Left renal cortex interstitium (tissue), 4 donors: Measurements from ENCODE around the gene MAP3K12. TPM values are rescaled to one million over a fixed set of nuclear protein-coding genes. Genes with fewer than 3 reads are reported as not detected.
"Not testable (repeated sequence)": the region's sequence is repeated elsewhere in the genome, so short reads cannot be mapped to it uniquely, and the experiment has no call there.

Source experiments
- DNase-seq, 4 donors: peaks; one replicate each; pipeline ENCODE4 v3.0.0-alpha.2; 2013; ENCODE audit warnings: low read depth in 4 of 4, low spot score in 2 of 4, missing footprints in 1 of 4
- polyA plus RNA-seq, 4 donors: library from polyadenylated mRNA; unstranded; fragments of 120-200 nt; gene quantifications; one replicate each; pipeline ENCODE4 v1.2.1, GENCODE V29; 2013; ENCODE audit not compliant: insufficient read length in 4 of 4

MAP3K12 gene
- polyA plus RNA-seq, 4 donors, result 17.6 to 37.8 (median 28.6) TPM

- DNase-seq, result no peak
Observed at GRCh38 chr12:53493610-53494391, 5.5 kb downstream of the MAP3K12 start.

DNA sequence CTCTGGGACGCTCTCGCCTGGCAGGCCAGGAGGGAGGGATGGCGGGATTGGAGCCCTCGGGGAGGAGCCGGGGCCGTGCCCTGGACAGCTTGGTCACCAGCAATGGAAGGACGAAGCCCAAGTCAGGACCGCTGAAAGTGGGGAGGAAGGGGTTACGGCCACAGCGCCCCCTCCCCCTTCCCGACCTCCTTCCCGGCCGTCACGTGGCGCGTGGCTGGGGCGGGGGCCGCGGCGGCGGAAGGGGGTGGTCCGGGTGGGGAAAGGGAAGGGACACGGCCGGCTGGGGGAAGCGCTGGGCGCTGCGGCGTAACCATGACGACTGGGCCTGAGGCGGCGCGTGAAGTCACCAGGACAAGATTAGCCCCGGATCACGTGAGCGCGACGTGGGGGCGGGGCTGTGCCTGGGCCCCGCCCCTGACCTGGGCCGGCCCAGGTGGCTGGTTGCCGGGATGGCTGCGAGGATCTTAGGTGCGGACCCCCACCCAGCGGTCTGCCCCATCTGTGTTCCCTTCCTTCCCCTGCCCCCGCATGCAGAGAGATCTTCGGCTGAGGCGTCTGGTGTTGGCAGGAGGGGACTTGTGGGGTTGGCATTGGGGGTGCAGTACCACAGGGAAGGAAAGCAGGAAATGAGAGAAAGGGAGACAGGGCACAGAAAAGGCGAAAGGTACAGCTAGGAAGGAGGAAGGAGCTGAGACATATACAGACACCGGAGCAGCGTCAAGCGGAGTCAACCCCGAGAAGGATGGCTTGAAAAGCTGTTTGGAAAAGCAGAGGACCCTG is 6.2 kb downstream of the MAP3K12 start:
- peak; percentile 82 to 93 (median 90) for DNase-seq

GRCh38 chr12:53492188-53492587 is 7.1 kb downstream of the MAP3K12 start:
- DNase-seq, result peak in 1 of 4 donors; percentile 31

DNA sequence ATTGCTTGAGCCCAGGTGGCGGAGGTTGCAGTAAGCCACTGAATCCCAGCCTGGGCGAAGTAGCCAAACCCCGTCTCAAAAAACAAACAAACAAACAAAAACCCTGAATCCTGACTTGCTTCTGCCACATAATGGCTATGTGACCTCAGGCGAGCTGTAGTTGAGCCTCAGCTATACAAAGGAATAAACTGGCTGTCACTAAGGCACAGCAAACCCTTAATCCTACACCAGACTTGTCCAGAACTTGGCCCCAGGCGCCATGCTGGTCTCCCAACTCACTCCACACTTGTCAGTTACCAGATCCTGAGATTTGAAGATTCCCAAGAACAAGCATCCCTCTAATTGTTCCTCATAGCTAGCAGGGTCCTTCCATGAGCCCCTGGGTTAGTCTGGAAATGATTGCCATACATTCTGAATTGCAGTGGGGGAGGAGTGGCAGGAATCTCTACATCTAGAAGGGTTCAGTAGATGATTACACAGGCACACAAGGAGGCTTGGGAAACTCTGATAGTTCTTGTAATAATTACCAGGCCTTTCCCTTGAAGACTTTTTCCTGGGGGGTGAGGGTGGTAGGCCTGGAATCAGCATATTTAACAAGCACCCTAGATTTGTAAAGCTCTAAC is 9.9 kb downstream of the MAP3K12 start:
- DNase-seq, result peak in 1 of 4 donors; percentile 32

- DNase-seq, result no peak
Observed at GRCh38 chr12:53486736-53487487, 12.3 kb downstream of the MAP3K12 start.

GRCh38 chr12:53485955-53486735 is 13.1 kb downstream of the MAP3K12 start:
- no peak for DNase-seq

GRCh38 chr12:53484686-53485575 is 14.3 kb downstream of the MAP3K12 start:
- DNase-seq, result no peak

- no peak for DNase-seq
Observed at GRCh38 chr12:53483979-53484377, 15.3 kb downstream of the MAP3K12 start.

- no peak for DNase-seq
Observed at GRCh38 chr12:53483225-53483978, 15.9 kb downstream of the MAP3K12 start.

DNA sequence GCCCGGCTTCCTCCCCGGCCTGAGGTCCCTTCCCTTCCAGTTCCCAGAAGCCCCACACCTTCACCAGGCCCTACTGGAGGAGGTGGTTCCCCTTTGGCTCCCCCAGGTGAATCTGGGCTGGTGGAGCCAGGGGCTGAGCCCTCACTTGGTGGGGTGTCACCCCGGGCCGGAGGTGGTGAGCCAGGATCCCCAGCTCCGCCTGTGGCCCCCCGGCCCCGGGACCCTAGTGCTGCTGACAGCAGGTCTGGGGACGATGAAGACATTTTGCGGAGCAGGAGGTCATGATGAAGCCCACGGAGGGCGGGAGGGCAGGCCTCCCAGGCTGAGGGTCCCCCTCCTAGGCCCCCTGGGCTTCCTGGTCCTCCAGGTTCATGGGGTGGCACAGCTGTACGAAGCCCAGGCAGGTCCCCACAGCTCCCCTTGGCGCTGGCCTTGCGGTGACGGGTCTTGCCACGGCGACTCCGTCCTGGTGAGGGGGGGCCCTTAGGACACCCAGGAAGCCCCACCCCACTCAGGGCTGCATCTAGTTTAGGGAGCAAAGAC is 16.6 kb downstream of the MAP3K12 start:
- no peak for DNase-seq

DNA sequence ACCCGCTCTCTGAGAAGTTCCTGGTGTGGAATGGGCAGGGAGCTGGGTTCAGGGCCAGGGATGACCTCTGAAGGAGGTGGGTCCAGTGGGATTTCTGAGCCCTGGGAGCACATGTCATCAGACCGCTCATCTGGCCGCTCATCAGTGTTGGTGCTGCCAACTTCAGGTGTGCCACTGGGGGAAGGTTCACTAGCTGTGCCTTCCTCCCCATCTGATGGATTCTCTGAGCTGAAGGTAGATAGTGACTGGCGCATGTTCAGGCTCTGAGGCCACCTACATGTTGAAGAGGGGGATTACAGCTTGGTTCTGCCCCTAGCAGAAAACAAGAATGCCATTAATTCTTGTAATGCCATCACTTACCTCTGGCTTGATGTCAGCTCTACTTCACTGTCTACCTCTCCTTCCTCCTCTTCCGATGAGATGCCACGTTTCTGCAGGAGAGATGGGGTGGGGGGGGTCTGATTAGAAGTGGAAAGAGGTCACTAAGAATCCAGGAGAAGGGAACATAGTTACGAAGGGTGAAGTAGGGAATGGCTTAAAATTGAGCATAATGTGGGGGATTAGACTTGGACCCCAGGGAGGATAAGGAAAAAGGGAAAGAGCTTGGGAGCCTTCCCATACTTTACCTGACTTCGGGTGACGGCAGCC is 17.2 kb downstream of the MAP3K12 start:
- no peak for DNase-seq

- not testable (repeated sequence) for DNase-seq
Observed at GRCh38 chr12:53481458-53481857, 17.8 kb downstream of the MAP3K12 start.

GRCh38 chr12:53480491-53481442 is 18.5 kb downstream of the MAP3K12 start:
- no peak for DNase-seq

DNA sequence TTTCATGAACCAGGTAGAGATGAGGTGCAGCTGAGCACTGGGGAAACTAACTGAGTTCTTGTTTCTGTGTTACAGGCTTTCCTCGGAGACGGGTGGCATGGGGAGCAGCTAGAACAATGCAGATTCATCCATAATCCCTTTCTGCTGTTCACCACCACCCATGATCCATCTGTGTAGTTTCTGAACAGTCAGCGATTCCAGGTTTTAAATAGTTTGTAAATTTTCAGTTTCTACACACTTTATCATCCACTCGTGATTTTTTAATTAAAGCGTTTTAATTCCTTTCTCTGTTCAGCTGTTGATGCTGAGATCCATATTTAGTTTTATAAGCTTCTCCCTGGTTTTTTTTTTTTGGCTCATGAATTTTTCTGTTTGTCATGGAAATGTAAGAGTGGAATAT is 19.9 kb downstream of the MAP3K12 start:
- DNase-seq, result no peak

DNA sequence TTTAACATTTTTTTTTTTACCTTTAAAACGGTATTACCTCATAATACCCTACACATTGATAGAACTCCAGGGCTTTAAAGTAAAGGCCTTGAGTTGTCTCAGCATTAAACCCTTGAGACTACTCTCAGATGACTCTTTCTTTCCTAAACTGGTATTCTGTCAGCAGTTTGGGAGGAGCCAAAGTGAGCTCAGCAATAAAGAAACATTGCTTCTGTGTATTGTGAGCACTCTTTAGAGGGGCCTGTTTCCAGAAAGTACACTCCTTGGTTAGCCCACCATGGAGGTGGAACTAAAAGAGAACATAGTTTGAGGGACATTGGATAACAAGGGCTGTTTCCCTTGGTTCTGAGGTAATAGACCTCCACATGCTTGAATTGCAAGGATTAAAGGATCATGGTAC is 20.4 kb downstream of the MAP3K12 start:
- DNase-seq, result no peak

GRCh38 chr12:53476769-53477209 is 22.5 kb downstream of the MAP3K12 start:
- no peak for DNase-seq
